ENCODE data around the gene BTC.
"Not testable (repeated sequence)": the region's sequence is repeated elsewhere in the genome, so short reads cannot be mapped to it uniquely, and the experiment has no call there.

BTC gene

GRCh38 chr4:74751856-74752255 is 42.5 kb downstream of the BTC start:
- no peak for TF ChIP-seq JUND (IDR thresholded peaks at IDR 0.05; ENCODE audit: low read depth)
- no peak for DNase-seq (ENCODE audit: low read depth in 1 of 2, low spot score in 1 of 2)
- in situ Hi-C loops (cut with HindIII; ENCODE audit: low pct_unique_long_range_greater_than_20kb, low sequenced_read_pairs) = no loop called here

- in situ Hi-C loops (cut with HindIII; ENCODE audit: low pct_unique_long_range_greater_than_20kb, low sequenced_read_pairs) = no loop called here
- DNase-seq (ENCODE audit: low read depth in 1 of 2, low spot score in 1 of 2) = no peak
- no peak for TF ChIP-seq JUND (IDR thresholded peaks at IDR 0.05; ENCODE audit: low read depth)
Observed at GRCh38 chr4:74751247-74751646, 43.1 kb downstream of the BTC start.

GRCh38 chr4:74742185-74742584 is 52.1 kb downstream of the BTC start:
- DNase-seq (ENCODE audit: low read depth in 1 of 2, low spot score in 1 of 2) = no peak
- in situ Hi-C loops (cut with HindIII; ENCODE audit: low pct_unique_long_range_greater_than_20kb, low sequenced_read_pairs) = no loop called here
- TF ChIP-seq JUND (IDR thresholded peaks at IDR 0.05; ENCODE audit: low read depth) = no peak

GRCh38 chr4:74738464-74739143 is 55.7 kb downstream of the BTC start:
- in situ Hi-C loops (cut with HindIII; ENCODE audit: low pct_unique_long_range_greater_than_20kb, low sequenced_read_pairs) = no loop called here
- DNase-seq (ENCODE audit: low read depth in 1 of 2, low spot score in 1 of 2) = no peak
- TF ChIP-seq JUND (IDR thresholded peaks at IDR 0.05; ENCODE audit: low read depth) = no peak

GRCh38 chr4:74734995-74735394 is 59.3 kb downstream of the BTC start:
- in situ Hi-C loops (cut with HindIII; ENCODE audit: low pct_unique_long_range_greater_than_20kb, low sequenced_read_pairs) = no loop called here
- DNase-seq (ENCODE audit: low read depth in 1 of 2, low spot score in 1 of 2) = no peak
- no peak for TF ChIP-seq JUND (IDR thresholded peaks at IDR 0.05; ENCODE audit: low read depth)

GRCh38 chr4:74733756-74734155 is 60.6 kb downstream of the BTC start:
- DNase-seq (ENCODE audit: low read depth in 1 of 2, low spot score in 1 of 2) = no peak
- in situ Hi-C loops (cut with HindIII; ENCODE audit: low pct_unique_long_range_greater_than_20kb, low sequenced_read_pairs) = no loop called here
- no peak for TF ChIP-seq JUND (IDR thresholded peaks at IDR 0.05; ENCODE audit: low read depth)

- no peak for TF ChIP-seq JUND (IDR thresholded peaks at IDR 0.05; ENCODE audit: low read depth)
- in situ Hi-C loops (cut with HindIII; ENCODE audit: low pct_unique_long_range_greater_than_20kb, low sequenced_read_pairs) = no loop called here
- no peak for DNase-seq (ENCODE audit: low read depth in 1 of 2, low spot score in 1 of 2)
Observed at GRCh38 chr4:74724979-74725378, 69.3 kb downstream of the BTC start.

GRCh38 chr4:74716436-74716765 is 77.9 kb downstream of the BTC start:
- TF ChIP-seq JUND (IDR thresholded peaks at IDR 0.05; ENCODE audit: low read depth) = no peak
- in situ Hi-C loops (cut with HindIII; ENCODE audit: low pct_unique_long_range_greater_than_20kb, low sequenced_read_pairs) = no loop called here
- no peak for DNase-seq (ENCODE audit: low read depth in 1 of 2, low spot score in 1 of 2)

GRCh38 chr4:74715706-74716435 is 78.5 kb downstream of the BTC start:
- in situ Hi-C loops (cut with HindIII; ENCODE audit: low pct_unique_long_range_greater_than_20kb, low sequenced_read_pairs) = no loop called here

GRCh38 chr4:74714611-74715130 is 79.7 kb downstream of the BTC start:
- in situ Hi-C loops (cut with HindIII; ENCODE audit: low pct_unique_long_range_greater_than_20kb, low sequenced_read_pairs) = no loop called here
- DNase-seq (ENCODE audit: low read depth in 1 of 2, low spot score in 1 of 2) = no peak
- no peak for TF ChIP-seq JUND (IDR thresholded peaks at IDR 0.05; ENCODE audit: low read depth)

More at GRCh38 chr4:74715706-74716435, 78.5 kb downstream of the BTC start:
- no peak for DNase-seq (ENCODE audit: low read depth in 1 of 2, low spot score in 1 of 2)
- TF ChIP-seq JUND (IDR thresholded peaks at IDR 0.05; ENCODE audit: low read depth) = no peak

GRCh38 chr4:74708135-74708534 is 86.2 kb downstream of the BTC start:
- DNase-seq (ENCODE audit: low read depth in 1 of 2, low spot score in 1 of 2); in situ Hi-C loops (cut with HindIII; ENCODE audit: low pct_unique_long_range_greater_than_20kb, low sequenced_read_pairs): not testable (repeated sequence)
